NCI-H1930 (cell line): Measurements from ENCODE around the gene HDAC4.

Experiments
- DNase-seq, 2 experiments: peaks; one replicate each; lab custom pipeline; 2025; lab: John Stamatoyannopoulos, UW

The HDAC4 gene

DNA sequence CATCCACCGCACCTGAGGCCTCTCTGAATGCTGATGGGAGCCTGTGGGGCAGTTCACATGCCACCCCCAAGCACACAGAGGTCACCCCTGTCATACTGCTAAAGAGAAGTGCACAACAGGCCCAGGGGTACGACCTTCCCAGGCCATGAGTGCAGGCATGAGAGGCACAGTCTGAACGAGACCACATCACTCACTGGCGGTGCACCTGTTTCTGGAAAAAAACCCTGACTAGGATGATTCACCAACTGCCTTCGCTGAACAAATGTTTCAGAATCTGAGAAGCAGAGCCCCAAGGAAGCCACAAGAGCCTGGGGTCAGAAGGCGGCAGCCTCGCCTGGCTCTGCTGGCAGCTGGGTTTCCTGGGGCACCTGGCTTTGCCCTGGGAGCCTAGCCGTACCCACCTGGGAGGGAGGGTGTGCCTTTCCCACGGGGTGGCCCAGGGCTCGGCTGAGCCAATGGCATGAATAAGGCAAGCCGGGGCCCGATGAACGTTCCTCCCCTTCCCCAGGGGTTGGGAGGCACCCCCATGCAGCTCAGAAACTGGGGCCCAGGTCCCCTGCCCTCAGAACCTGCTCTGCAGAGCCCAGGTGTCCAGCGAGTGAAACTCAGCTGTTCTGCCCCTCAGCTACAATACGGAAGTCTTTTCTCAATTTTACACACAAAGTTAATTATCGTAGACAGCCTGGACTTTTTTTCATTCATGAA lies 73.8 kb downstream of the HDAC4 start:
- DNase-seq: no peak

DNA sequence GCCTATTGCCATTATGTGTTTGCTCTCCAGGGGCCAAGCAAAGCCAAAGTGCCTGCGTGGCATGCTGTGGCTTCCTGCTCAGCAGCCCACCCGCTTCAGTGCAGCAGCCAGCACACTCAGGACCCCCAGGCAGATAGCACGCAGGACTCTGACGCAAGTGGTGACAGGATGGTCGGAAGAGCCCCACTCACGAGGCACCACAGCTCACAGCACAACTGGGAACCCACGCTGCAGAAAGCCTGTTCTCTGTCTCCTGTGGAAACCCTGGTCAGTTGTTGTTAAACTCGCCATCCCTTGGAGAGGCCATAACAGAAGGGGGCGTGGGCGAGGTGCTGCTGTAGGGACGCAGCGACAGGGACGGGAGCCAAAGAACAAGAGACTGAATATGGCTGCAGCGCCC lies 76.4 kb downstream of the HDAC4 start:
- DNase-seq: no peak

DNA sequence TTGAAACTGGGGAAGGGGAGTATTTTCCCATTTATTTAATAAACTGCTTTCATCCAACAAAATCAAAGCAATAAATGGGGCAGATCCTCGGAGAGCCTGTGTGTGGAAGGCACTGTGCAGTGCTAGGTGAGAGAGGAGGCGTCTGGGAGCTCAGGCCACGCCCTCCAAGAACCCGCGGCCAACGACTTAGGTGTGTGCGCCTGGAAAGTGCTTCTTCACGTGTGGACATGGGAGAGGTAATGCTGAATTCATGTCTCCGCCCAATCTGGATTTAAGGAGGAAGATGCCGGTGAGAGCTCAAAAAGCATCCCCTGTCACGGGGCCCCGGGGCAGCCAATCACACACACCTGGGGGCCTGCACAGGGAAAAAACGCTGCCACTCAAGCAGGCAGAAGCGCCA lies 77.4 kb downstream of the HDAC4 start:
- DNase-seq: no peak

DNA sequence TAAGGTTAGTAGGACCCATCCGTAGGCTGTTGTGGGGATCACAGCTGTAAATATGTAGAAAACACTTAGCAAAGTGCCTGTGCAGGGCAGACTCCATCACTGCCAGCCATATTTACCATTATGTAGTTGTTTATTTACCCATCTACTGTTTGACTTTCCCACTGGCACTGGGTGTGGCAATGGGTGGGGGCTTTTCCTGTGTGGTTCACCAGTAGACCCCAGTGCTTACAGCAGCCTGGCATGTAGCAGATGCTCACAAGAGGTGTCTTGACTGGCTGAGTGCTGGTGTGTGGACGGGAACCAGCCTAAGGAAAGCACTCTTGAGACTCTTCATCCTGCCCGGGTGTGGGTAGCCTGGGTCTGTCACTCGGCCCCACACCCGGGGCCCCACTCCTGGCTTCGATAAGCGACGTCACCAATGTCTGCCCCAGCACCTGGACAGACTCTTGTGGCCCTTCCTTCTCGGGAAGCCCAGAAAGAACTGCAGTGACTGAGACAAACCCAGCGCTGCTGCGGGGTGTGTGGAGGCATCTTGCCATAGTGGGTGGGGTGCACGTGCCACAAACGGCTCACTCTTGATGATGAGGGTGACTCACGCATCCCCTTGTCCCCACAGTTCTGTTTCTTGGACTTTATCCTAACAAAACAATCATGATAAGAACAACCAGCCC lies 78.3 kb downstream of the HDAC4 start:
- no peak for DNase-seq

DNA sequence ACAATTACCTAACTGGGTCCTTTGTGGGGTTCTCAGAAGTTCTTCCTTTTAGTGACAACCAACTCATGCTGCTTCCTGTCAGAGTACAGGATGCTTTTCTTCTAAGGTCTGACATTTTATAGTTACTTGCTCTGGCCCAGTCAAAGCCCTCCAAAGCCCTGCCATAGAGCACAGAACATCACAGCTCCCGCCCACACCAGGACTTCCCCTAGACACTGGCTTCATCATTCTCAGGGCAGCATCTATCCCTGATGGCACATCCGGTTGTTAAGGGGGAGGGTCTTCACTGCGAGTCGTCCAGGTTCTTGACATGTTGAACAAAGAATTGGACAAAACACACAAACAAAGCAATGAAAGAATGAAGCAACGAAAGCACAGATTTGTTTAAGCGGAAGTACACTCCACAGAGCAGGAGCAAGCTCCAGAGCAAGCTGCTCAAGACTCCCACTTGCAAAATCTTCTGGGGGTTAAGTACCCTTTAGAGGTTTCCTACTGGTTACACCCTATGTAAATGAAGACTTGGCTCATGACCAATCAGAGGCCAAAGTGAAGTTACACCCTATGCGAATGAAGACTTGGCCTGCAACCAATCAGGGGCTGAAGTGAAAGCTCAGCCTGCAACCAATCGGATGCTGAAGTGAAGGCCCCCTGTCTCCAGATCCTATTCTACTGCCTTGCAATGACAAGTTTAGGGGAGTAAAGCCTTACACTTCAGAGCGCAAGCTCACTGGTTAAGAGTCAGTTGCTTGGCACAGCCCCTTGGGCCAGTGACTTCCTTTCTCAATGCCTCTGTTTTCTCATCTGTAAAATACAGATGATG lies 79.0 kb downstream of the HDAC4 start:
- no peak for DNase-seq

DNA sequence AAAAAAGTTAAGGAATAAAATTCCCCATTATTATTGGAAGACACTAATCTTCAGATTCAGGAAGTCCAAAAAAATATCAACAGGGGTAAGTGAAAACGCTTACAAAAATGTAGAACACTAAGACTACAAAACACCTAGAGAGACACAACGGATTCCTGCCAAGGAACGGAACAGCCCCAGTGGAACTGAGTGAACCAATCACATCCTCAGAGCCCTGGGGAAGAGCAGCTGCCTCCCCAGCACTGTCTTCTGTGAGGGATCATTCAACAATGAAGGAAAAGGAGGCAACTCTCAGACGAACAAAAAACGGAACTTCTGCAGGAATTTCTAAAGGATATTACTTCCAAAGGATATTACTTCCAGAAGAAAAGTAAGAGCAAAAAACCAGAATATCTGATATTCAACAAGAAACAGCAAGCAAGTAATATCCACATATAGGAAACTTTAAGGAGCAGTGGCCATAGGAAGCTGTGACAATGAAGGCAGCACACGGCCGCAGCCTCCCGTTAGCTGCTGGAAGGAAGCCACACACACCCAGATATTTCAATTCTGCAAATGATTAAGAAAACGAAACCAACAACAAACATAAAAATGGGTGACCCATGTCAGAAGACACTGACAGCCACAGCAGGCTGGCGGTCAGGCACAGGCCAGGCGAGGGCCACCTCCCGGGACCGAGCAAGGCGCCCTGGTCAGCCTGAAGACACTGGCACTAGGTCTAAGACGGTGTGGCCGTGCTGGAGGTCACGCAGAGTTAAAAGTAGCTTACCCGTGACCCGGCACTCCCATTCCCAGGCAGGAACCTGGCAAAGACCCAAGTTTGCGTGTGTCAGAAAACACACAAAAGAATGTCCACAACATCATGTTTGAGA lies 81.8 kb downstream of the HDAC4 start:
- DNase-seq: no peak

DNA sequence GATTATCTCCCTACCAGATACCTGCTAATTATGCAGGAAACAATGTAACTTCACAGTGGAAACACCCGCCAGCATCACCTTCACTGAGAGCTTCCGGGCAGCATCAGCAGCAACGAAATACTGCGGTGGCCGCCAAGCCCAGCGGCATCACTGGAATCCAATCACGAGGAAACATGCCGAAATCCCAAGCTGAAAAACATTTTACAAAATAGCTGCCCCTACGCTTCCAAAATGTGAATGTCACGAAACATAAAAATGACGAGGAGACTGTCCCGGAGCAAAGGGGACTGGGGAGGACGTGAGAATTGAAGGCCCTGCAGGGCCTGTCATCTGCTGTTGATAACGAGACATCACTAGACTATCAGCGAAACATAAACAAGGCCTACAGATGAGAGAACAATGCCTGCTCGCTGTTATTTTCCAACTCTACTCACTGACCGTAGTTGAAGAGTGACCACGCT lies 82.6 kb downstream of the HDAC4 start:
- DNase-seq: no peak

DNA sequence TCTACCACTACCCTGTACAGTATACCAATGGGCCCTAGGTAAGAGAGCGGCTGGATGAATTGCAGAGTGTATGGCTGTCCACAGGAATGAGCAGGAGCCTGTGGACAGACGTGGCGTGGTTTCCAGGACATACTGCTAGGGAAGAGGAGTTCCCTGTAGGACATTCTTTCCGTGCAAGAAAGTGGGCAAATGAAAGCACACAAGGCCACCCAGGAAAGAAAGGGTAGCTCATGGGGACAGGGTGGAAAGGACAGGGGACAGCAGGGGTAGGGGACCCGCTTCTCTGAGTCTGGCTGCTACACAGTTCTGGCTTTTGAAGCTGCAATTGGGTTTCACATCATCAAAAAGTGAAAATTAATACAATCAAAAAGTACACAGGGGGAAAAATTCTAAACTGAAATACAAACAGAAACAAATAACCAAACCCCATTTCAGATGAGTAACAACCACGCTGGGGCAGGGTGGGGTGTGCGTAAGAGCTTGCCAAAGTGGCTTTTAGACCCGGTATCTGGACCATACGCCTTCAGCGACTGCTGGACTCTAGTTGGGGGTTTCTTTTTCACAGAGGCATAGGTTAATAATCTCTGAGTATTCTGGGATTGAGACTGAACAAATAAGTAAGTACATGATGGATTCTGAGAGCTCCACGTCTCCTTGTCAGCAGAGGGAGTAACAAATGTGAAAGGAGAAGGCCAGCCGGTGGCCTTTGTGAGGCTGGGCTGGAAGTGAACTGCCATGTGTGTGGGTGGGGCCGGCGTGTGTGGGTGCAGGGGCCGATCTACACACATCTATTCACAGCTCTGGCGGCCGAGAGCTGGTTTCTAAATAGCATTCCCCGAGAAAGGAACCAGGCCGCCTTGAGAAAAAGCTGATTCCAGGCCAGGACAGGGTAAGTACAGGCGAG lies 84.0 kb downstream of the HDAC4 start:
- no peak for DNase-seq

DNA sequence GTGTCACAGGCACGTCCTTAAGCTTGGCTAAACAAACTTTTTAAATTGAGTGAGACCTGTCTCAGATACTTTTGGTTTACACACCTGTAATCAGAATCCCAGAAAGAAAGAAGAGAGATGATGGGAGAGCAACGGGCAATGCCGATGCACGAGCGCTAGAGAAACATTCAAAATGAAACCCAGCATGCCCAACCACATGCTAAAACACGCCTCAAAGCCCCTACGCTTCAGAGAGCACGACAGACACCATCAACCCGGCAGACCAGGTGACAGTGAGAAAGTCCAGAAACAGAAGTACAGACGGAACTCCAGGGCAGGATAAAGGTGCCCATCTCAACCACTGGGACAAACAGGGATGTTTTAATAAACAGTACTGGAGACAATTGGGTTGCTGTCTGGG lies 85.5 kb downstream of the HDAC4 start:
- DNase-seq: no peak

DNA sequence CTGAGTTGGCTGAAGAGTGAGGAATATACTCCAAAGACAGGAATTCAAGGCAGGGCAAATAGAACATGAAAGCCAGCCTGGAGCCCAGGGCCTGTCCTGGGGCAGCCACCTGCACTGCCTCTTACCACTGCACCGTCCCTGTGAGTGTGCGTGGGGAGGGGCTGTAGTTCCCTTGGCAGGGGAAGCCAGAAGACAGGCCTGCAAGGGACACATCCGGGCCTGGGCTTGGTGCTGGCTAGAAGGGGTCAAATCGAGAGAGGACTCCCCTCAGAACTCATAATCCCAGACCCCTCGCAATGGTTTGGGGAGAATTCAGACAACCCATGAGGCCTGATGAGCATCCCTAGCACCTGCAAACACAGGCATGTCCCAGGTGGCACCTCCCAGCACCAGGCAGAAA lies 87.0 kb downstream of the HDAC4 start:
- DNase-seq: no peak

DNA sequence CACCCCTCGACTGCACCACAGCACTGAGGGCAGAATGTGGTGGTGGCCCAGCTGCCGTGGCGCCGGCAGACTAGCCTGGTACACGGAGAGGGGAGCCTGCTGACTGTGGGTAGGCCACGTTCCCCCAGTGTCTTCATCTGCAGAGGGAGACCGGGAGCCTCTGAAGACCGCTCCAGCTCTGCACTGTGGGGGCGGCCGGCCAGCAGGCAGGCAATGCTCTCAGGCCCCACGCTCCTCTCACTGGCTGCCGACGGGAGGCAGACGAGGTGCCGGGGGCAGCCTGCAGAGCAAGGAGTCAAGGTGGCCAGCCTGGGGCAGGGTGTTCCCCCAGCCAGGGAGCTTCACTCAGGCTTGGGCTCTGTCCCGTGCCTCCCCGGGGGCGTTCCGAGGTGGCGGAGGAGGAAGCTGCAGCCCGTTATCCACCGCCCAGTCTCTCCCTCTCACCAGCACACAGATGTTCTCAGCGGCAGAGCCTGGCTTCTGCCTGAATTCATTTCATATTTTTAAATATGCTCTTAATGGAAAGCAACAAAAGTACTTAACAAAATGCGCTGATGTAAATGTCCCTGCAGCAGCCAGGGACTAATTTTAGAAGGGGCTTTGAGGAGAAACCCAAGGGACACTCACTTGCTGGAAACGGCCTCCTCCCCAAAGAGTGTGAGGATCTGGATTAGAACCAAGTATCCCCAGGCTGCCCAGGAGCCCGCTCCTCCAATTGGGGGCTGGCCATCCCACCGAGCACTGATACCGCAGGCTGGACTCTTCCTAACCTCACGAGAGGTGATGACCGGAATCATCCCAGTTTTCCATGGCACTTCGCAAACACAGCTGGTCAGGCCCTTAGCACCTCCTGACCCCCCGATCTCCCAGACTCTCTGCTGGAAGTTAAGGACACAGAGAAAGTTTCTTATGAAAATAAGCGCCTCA lies 87.8 kb downstream of the HDAC4 start:
- no peak for DNase-seq

DNA sequence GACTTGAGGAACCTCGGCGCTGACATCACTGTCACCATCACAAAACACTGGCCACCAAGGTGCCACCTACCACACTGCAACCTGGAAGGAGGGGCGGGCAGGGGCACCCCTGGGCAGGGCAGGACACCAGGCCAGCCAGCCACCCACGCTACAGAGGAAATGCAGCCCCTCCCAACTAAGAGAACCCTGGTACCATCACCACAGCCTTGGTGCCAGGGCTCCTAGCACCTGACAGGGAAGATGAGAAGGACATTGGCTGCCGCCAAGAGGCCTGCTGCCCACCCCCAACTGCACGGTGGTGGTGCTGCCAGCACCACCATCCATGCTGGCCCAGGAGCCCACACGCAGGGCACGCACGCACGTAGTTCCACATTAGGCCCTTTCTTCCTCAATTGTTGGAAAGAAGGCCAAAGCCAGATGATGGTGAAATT lies 88.7 kb downstream of the HDAC4 start:
- DNase-seq: no peak

DNA sequence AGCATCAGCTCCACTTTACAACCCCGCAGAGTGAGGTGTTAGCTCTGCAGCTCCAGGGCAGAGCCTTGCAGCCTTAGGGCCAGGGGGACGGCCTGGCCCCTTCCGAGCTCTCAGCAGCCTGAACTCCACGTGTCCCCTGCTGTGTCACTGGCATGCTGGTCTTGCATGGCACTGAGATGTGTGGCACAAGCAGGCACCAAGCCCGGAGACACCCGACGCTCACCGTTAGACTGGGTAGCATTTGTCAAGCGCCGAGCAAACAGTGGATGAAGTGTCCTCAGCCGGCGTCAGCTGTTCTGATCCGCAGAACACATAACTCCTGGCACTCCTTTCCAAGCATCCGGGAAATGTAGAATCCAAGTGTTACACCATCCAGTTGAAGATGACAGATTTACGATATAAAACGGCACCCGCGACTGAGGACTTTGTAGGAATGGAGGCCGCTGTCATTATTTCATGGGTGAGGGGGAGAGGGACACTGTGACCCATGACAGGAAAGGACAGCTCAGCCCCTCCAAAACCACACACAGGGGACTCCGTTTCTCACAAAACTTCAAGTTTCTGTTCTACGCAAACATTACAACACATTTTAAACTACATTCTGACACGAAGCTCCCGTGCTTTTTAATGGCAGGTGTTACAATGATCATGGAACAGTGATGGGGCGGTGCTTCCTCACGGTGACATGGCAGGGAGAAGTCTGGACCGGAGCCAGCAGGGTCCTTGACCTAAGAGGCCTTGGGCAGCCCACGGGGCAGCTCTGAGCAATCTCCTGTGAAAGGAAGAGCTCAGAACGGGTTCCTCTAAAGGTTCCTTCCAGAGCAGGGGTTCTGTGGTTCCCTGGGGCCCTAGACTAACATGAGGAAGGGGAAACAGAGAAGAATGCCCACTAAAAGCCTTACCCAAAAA lies 89.4 kb downstream of the HDAC4 start:
- no peak for DNase-seq

DNA sequence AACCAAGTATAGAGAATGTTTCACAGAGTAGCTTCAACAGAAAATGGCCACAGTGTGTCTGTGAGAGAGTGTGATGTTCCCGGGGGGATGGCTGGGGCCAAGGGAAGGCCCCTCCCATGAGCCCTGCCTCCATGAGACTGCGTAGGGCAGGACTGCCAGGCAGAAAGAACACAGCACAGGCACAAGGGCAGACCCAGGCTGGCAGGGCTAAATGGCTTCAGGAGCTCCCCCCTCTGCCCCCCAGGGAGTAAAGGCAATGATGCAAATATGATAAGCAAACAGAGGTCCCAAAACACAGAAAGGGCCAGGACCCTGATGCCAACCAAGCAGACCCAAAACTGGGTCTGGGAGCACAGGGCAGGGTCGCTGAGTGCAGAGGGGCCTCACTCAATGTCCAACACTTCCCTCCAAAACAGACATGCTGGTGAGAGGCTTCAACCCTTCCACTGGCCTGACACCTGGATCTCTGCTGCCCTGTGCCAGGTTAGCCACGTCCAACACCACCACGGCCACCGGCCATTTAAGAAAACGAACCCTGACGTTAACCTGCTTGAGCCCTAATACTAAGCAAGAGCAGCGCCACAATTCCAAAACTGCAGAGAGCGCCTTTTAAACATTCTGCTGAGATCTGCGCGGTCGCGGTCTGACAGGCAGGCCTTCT lies 90.3 kb downstream of the HDAC4 start:
- no peak for DNase-seq

DNA sequence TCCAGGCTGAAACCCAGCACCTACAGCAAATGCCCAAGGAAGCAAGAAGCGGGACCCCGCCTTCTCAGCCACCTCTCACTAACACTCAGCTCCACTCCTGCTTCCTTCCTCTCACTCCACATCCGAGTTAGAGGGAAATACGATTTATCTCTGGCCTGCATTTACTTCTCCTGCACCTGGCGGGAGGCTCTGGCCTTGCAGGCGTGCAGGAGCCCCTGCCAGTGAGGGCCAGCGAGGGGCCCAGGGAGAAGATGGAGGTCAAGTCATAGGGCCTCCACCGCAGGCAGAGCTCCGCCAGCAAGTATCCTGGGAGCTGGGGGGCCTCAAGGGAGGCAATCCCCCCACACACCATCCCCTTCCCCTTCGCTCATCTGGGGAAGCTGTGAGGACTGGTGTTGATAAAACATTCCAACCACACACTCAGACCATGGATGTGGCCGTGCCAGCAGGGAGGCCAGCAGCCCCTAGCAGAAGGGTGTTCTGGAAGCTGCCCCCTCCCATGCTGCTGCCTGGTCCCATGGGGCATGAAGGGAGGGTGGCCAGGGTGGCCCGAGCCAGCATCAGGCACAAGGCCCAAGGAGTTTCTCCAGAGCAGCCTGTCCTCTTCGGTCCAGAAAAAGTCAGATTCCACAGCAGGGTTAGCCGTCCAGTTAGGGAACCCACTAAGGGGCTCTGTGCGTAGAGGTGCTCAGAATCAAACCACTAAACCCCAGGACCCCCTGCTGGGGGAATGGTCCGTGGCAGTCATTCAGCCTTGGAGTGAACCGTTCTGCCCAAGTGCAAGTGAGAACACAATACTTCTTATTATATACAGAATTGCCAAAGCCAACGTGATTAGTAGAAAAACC lies 91.2 kb downstream of the HDAC4 start:
- DNase-seq: no peak

DNA sequence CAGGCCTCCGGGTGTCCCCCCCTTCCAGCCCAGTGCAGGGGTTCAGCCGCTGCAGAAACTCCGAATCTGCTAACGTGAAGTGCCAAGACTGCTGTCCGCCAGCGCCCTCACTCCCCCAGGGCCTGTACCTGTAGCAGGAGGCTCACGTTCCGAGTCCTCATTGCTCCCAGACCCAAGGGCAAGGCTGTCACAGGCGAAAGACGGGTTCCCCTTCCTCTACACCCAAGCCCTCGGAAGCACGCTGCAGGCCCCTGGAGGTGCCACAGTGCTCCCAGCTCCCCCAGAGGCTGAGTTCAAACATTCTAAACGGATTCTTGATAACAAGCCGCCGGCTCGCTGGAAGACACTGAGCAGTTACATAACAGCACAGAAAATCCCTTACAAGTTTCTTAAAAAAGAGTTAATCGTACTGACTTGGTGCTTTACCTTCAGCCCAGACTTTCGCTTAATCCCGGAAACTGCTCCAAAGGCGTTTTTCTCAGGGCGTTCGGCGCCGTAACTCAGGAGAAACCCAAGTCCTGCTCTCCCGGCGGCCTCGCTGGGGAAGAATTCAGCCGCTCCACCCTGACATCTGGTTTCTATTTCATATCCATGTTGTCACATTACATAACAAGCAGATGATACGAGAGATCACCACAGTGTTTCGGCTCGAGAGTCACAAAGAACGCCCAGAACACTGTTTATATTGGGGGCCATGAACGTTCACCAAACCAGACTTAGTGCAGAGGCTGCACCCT lies 92.0 kb downstream of the HDAC4 start:
- DNase-seq: no peak
